ENCODE data around the gene CHDH.

CHDH gene

GRCh38 chr3:53850895-53851294 lies 4.7 kb upstream of the CHDH start:
- no peak for DNase-seq (ENCODE audit: extremely low read depth in 1 of 2, low read depth in 1 of 2)

DNA sequence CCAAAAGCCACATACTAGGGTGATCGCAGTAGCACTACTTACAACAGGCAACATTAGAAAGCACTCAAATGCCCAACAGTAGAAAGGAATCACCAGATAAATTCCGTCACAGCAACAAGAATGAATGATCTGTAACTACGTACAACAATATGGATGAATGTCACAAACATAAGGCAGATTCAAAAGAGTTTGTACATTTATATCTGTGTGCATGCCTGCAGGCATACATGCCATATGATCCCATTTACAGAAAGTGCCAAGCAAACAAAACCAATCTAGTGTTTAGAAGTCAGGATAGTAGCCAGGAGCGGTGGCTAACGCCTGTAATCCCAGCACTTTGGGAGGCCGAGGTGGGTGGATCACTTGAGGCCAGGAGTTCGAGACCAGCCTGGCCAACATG lies 3.7 kb upstream of the CHDH start:
- DNase-seq (ENCODE audit: extremely low read depth in 1 of 2, low read depth in 1 of 2) = no peak

DNA sequence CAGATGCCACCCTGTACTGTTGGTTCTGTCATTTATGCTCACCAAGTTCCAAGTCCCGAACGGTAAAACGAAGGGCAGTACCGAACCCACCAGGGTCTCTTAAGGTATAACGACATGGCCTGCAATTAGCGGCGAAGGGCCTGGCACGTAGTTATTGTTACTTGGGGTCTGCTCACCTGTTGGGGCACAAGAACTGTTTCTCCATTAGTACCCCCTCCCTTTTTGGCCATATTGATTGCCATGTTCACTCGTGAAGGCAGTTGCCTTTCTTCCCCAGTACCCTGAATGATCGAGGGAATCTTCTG lies 584 bp upstream of the CHDH start:
- no peak for DNase-seq (ENCODE audit: extremely low read depth in 1 of 2, low read depth in 1 of 2)

- no peak for DNase-seq (ENCODE audit: extremely low read depth in 1 of 2, low read depth in 1 of 2)
Observed at GRCh38 chr3:53845881-53846133, 412 bp downstream of the CHDH start.

GRCh38 chr3:53845103-53845880 lies 927 bp downstream of the CHDH start:
- DNase-seq (ENCODE audit: extremely low read depth in 1 of 2, low read depth in 1 of 2) = no peak

DNA sequence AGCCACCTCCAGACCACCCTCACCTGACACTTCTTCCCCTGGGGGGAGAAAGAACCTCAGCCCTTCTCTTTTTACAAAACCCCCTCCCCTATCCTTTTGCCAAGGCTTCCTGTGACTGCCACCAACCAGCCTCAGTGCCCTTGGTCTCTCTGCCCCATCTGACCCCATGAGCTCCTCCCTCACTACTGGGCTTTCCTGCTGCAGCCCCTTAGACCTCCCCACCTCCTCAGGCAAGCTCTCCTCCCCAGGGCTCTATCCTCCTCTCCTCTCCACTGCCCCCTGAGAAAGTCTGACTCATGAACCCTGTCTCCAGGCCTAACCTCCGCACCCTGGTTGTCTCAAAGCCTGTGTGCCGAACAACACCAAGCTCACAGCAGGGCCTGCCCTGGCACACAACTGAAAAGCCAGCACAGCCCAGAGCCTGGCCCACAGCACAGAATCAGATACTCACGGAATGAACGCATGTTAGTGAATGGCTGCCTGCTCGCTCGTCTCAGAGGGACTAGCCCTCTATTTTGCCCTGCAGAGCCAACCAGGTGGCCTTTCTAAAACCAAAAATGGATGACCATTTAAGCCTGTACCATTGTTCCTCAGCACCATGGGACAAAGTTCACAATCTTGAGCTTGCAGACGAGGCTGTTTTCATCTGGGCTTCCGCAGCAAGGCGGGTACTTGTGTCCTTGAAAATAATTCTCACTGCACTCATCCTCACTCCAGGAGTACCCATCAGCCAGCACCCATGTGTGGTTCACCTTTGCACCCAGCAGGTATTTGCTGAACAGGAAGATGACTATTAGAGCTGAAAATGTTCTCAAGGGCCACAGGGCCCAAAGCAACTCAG lies 1.7 kb downstream of the CHDH start:
- no peak for DNase-seq (ENCODE audit: extremely low read depth in 1 of 2, low read depth in 1 of 2)

- no peak for DNase-seq (ENCODE audit: extremely low read depth in 1 of 2, low read depth in 1 of 2)
Observed at GRCh38 chr3:53843195-53844177, 2.7 kb downstream of the CHDH start.

GRCh38 chr3:53842436-53843194 lies 3.6 kb downstream of the CHDH start:
- no peak for DNase-seq (ENCODE audit: extremely low read depth in 1 of 2, low read depth in 1 of 2)

DNA sequence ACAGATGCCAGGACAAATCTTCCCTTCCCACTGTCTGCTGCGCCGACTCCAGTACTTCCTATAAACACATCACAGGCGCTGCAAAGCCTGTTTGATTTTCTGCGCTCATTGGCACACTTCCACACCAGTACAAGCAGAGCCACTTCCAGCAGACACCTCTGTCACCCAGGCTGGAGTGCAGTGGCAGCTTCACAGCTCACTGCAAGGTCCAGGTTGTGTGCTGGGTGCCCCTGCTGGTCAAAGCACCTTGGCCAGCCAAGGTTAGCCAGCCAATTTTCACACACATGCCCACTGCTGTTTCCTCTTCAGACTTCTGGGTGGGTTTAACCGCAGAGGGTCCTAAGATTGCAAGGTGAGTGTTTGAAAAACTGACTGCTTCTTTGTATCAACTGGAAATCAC lies 4.9 kb downstream of the CHDH start:
- DNase-seq (ENCODE audit: extremely low read depth in 1 of 2, low read depth in 1 of 2) = no peak

GRCh38 chr3:53837331-53837730 lies 8.9 kb downstream of the CHDH start:
- no peak for DNase-seq (ENCODE audit: extremely low read depth in 1 of 2, low read depth in 1 of 2)

DNA sequence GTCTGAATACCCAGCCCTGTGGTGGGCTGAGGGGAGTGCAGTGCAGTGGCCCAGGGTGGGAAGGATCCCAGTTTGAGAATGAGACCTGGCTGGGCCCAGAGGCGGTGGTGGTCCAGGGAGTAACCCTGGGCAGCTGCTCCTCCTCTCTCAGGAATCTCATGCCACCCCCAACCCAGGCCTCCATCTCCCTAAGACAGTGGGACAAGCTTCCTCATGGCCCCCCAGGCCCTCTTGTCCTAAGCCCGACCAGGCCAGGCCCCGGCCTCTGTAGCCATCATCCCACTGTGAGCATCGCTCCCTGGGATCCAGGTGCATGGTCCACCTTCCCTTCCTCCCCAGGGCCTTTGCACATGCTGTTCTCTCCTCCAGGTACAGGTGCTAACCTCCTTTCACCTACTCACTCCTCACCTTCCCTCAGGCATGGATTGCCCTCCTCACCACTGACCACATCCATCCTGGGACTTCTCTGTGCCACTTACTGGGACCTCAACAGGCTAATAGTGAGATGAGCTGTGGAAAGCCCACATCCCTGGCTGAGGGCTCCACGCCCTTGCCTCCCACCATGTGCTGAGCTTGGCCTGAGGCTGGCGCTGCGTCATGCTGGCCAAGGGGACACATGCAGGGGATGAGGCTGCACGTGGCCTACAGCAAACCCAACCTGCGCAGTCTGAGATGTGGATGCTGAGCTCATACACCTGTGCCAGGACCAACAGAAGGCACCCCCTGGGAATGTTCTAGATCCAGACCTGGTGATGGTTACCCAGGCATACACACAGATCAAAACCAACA lies 9.9 kb downstream of the CHDH start:
- DNase-seq (ENCODE audit: extremely low read depth in 1 of 2, low read depth in 1 of 2) = no peak

- DNase-seq (ENCODE audit: extremely low read depth in 1 of 2, low read depth in 1 of 2) = no peak
Observed at GRCh38 chr3:53835257-53835656, 11.0 kb downstream of the CHDH start.

DNA sequence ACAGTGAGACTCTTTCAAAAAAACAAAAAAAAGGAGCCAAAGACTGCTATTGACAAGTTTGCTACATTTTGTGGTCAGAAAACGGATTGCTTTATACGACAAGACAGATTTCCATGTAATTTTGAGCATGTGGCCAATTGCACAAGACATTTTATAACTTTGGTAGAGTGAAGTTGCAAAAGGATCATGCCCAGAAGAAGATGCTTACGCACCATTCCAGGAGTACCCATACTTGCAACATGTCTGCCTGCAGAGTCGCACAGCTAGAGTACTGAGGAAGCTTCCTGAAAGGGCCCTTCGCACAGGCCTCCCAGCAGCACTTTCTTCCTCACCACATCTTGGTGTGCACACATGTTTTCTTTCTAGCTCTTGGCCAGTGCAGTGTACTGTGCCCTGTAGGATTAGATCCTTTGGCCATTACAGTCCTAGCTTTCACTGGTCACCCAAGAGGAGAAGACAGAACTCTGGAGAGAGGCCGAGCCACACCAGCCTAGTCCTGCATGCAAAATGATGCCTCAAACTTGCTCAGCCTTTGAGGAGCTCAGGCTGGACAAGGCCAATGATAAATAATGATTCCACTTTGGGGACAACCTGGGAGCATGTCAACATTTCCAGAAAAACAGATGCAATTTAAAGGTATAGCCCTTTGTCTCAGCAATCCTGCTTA lies 11.7 kb downstream of the CHDH start:
- DNase-seq (ENCODE audit: extremely low read depth in 1 of 2, low read depth in 1 of 2) = no peak

- DNase-seq (ENCODE audit: extremely low read depth in 1 of 2, low read depth in 1 of 2) = no peak
Observed at GRCh38 chr3:53833700-53834099, 12.5 kb downstream of the CHDH start.

- DNase-seq (ENCODE audit: extremely low read depth in 1 of 2, low read depth in 1 of 2) = no peak
Observed at GRCh38 chr3:53833053-53833645, 13.1 kb downstream of the CHDH start.

- no peak for DNase-seq (ENCODE audit: extremely low read depth in 1 of 2, low read depth in 1 of 2)
Observed at GRCh38 chr3:53830944-53831343, 15.3 kb downstream of the CHDH start.

- no peak for DNase-seq (ENCODE audit: extremely low read depth in 1 of 2, low read depth in 1 of 2)
Observed at GRCh38 chr3:53829605-53830004, 16.6 kb downstream of the CHDH start.

DNA sequence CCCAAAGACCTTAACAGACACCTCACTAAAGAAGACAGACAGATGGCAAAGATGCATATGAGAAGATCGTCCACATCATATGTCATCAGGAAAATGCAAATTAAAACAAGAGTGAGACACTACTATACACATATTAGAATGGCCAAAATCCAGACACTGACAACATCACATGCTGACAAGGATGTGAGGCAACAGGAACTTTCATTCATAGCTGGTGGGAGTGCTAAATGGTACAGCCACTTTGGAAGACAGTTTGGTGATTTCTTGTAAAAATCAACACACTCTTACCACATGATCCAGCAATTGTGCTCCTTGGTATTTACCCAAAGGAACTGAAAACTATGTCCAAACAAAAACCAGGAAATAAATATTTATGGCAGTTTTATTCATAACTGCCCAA lies 17.6 kb downstream of the CHDH start:
- no peak for DNase-seq (ENCODE audit: extremely low read depth in 1 of 2, low read depth in 1 of 2)

- no peak for DNase-seq (ENCODE audit: extremely low read depth in 1 of 2, low read depth in 1 of 2)
Observed at GRCh38 chr3:53826048-53826447, 20.2 kb downstream of the CHDH start.

Data from activated CD8-positive, alpha-beta memory T cell treated with anti-CD3 and anti-CD28 coated beads for 1 hour (primary cell).